HTR-8/SVneo (cell line): ENCODE data around the gene RAP1B.

Experiments
- DNase-seq: peaks from one replicate; pipeline ENCODE4 v3.0.0; 2011; ENCODE audit warnings: low spot score, mixed read lengths; ENCODE audit not compliant: insufficient read length
- FAIRE-seq: peaks from 2 replicates; lab custom pipeline; 2011; peaks lifted over from hg19 to GRCh38; lab: Jason Lieb, UNC

The RAP1B gene

DNA sequence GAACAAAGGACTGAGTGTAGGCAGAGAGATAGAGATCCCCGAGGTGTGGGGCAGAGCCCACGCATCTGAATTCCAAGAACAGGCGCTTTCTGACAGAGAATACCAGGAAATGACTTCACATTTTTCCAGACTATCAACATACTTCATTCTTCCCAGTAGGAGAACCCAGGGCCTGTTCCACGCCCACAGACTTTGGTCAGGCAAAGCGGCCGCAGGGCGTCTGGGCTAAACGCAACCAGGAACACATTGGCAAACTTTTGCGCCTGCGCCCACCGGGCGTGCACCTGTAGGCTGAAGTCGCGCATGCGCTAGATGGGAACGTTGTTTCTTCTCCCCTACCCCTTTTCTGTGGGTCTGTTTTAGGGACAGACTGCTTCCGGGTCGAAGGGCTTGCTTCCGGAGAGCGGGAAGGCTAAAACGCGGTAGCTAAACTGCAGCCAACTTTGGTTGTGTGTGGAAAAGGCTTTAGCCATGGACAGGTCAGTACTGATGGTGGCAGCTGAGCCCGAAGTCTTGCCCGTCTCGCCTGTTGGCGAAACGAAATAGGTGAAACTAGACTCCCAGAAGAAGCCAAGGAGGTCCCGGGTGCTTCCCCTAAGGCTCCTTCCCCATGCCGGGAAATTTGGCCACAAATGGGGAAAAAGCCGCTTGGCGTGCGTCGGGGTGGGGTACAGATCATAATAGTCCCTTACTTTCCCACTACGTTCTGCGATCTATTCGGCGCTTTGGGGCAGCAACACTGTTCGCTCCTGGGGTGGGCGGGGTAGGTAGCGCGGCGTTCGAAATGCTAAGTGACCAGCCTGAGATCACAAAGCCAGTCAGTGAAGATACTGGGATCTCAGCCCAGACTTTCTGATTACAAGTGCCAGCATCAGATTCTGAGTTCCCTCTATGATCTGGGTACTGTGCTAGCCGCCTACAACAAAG is 76.2 kb downstream of the RAP1B start, which contains the start of gene NUP107:
Gene NUP107, plus strand, starts transcription at position 384 of the 927 bp plus-strand sequence. Its CDS starts 88 bp downstream, at position 472.
- peak; percentile 86 for FAIRE-seq
- peak; percentile 98 for DNase-seq

GRCh38 chr12:68695454-68695853 is 84.8 kb downstream of the RAP1B start:
- FAIRE-seq (no peak), DNase-seq (no peak)

DNA sequence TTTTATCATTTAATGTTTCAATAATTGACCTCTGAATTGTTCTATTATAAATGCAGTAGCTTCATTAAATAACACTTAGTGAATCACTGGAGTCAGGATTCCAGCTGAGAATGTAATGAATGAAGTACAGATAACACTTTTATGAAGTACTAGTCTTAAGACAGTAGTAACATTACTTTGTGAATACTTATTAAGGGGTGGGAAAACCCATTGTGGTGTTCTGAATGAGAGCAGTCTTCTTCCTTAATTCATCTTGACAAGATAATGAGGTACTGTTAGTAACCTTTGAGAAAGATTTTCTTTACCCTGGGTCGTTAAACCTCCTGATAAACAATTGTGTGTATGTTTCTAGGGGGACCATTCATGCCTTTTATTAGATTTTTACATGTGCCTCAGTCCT is 88.8 kb downstream of the RAP1B start:
- no peak for FAIRE-seq

More for the DNA sequence above, 88.8 kb downstream of the RAP1B start:
- no peak for DNase-seq
